ENCODE data around the gene CARMIL1.

The CARMIL1 gene

GRCh38 chr6:25555188-25555587, 276.0 kb downstream of the CARMIL1 start:
- H3K27me3 ChIP-seq (ENCODE audit: low read depth, low read length), result no peaks in the 10 kb centered on the region
- no peaks in the 10 kb centered on the region for H3K36me3 ChIP-seq (ENCODE audit: control insufficient read depth in 1 of 2, insufficient read depth in 2 of 2, low read length in 2 of 2)
- H3K4me1 ChIP-seq (ENCODE audit: control insufficient read depth in 1 of 2, insufficient read depth in 2 of 2, low read length in 2 of 2), result no peaks in the 10 kb centered on the region
- H3K4me3 ChIP-seq (ENCODE audit: low read depth in 1 of 2, low read length in 2 of 2), result no peak overlapping the region
- no peak overlapping the region for H3K27ac ChIP-seq (ENCODE audit: low read length)
- no peaks in the 10 kb centered on the region for H3K9me3 ChIP-seq (ENCODE audit: control insufficient read depth in 1 of 2, low read length in 2 of 2)

- no peaks in the 10 kb centered on the region for H3K4me1 ChIP-seq (ENCODE audit: control insufficient read depth in 1 of 2, insufficient read depth in 2 of 2, low read length in 2 of 2)
- no peaks in the 10 kb centered on the region for H3K27me3 ChIP-seq (ENCODE audit: low read depth, low read length)
- H3K36me3 ChIP-seq (ENCODE audit: control insufficient read depth in 1 of 2, insufficient read depth in 2 of 2, low read length in 2 of 2), result no peaks in the 10 kb centered on the region
- no peak overlapping the region for H3K27ac ChIP-seq (ENCODE audit: low read length)
- no peaks in the 10 kb centered on the region for H3K9me3 ChIP-seq (ENCODE audit: control insufficient read depth in 1 of 2, low read length in 2 of 2)
- no peak overlapping the region for H3K4me3 ChIP-seq (ENCODE audit: low read depth in 1 of 2, low read length in 2 of 2)
Observed at GRCh38 chr6:25556516-25556915, 277.3 kb downstream of the CARMIL1 start.

- no peak overlapping the region for H3K4me3 ChIP-seq (ENCODE audit: low read depth in 1 of 2, low read length in 2 of 2)
- no peaks in the 10 kb centered on the region for H3K9me3 ChIP-seq (ENCODE audit: control insufficient read depth in 1 of 2, low read length in 2 of 2)
- no peak overlapping the region for H3K27ac ChIP-seq (ENCODE audit: low read length)
- no peaks in the 10 kb centered on the region for H3K27me3 ChIP-seq (ENCODE audit: low read depth, low read length)
- no peaks in the 10 kb centered on the region for H3K4me1 ChIP-seq (ENCODE audit: control insufficient read depth in 1 of 2, insufficient read depth in 2 of 2, low read length in 2 of 2)
- no peaks in the 10 kb centered on the region for H3K36me3 ChIP-seq (ENCODE audit: control insufficient read depth in 1 of 2, insufficient read depth in 2 of 2, low read length in 2 of 2)
Observed at GRCh38 chr6:25558155-25558817, 279.1 kb downstream of the CARMIL1 start.

GRCh38 chr6:25560865-25561264, 281.7 kb downstream of the CARMIL1 start:
- H3K4me1 ChIP-seq (ENCODE audit: control insufficient read depth in 1 of 2, insufficient read depth in 2 of 2, low read length in 2 of 2), result no peaks in the 10 kb centered on the region

GRCh38 chr6:25564943-25565342, 285.8 kb downstream of the CARMIL1 start:
- Histone ChIP-seq H3K9me3 (ENCODE audit: control insufficient read depth in 1 of 2, low read length in 2 of 2) (no peaks in the 10 kb centered on the region), H3K4me1 (ENCODE audit: control insufficient read depth in 1 of 2, insufficient read depth in 2 of 2, low read length in 2 of 2) (no peaks in the 10 kb centered on the region), H3K27ac (ENCODE audit: low read length) (no peak overlapping the region), H3K36me3 (ENCODE audit: control insufficient read depth in 1 of 2, insufficient read depth in 2 of 2, low read length in 2 of 2) (no peaks in the 10 kb centered on the region), H3K27me3 (ENCODE audit: low read depth, low read length) (no peaks in the 10 kb centered on the region), H3K4me3 (ENCODE audit: low read depth in 1 of 2, low read length in 2 of 2) (no peak overlapping the region)

More at GRCh38 chr6:25560865-25561264, 281.7 kb downstream of the CARMIL1 start:
- Histone ChIP-seq H3K9me3 (ENCODE audit: control insufficient read depth in 1 of 2, low read length in 2 of 2) (no peaks in the 10 kb centered on the region), H3K27me3 (ENCODE audit: low read depth, low read length) (no peaks in the 10 kb centered on the region), H3K4me3 (ENCODE audit: low read depth in 1 of 2, low read length in 2 of 2) (no peak overlapping the region), H3K36me3 (ENCODE audit: control insufficient read depth in 1 of 2, insufficient read depth in 2 of 2, low read length in 2 of 2) (no peaks in the 10 kb centered on the region), H3K27ac (ENCODE audit: low read length) (no peak overlapping the region)

- Histone ChIP-seq H3K36me3 (ENCODE audit: control insufficient read depth in 1 of 2, insufficient read depth in 2 of 2, low read length in 2 of 2) (no peaks in the 10 kb centered on the region), H3K4me1 (ENCODE audit: control insufficient read depth in 1 of 2, insufficient read depth in 2 of 2, low read length in 2 of 2) (no peaks in the 10 kb centered on the region), H3K27me3 (ENCODE audit: low read depth, low read length) (no peaks in the 10 kb centered on the region), H3K4me3 (ENCODE audit: low read depth in 1 of 2, low read length in 2 of 2) (no peak overlapping the region), H3K9me3 (ENCODE audit: control insufficient read depth in 1 of 2, low read length in 2 of 2) (no peaks in the 10 kb centered on the region), H3K27ac (ENCODE audit: low read length) (no peak overlapping the region)
Observed at GRCh38 chr6:25570578-25570977, 291.4 kb downstream of the CARMIL1 start.

- no peaks in the 10 kb centered on the region for H3K9me3 ChIP-seq (ENCODE audit: control insufficient read depth in 1 of 2, low read length in 2 of 2)
- H3K4me1 ChIP-seq (ENCODE audit: control insufficient read depth in 1 of 2, insufficient read depth in 2 of 2, low read length in 2 of 2), result no peaks in the 10 kb centered on the region
- no peak overlapping the region for H3K27ac ChIP-seq (ENCODE audit: low read length)
- H3K4me3 ChIP-seq (ENCODE audit: low read depth in 1 of 2, low read length in 2 of 2), result no peak overlapping the region
- no peaks in the 10 kb centered on the region for H3K36me3 ChIP-seq (ENCODE audit: control insufficient read depth in 1 of 2, insufficient read depth in 2 of 2, low read length in 2 of 2)
- no peaks in the 10 kb centered on the region for H3K27me3 ChIP-seq (ENCODE audit: low read depth, low read length)
Observed at GRCh38 chr6:25576919-25577318, 297.7 kb downstream of the CARMIL1 start.

- H3K27ac ChIP-seq (ENCODE audit: low read length), result no peak overlapping the region
- H3K36me3 ChIP-seq (ENCODE audit: control insufficient read depth in 1 of 2, insufficient read depth in 2 of 2, low read length in 2 of 2), result no peaks in the 10 kb centered on the region
- H3K4me3 ChIP-seq (ENCODE audit: low read depth in 1 of 2, low read length in 2 of 2), result no peak overlapping the region
- no peaks in the 10 kb centered on the region for H3K27me3 ChIP-seq (ENCODE audit: low read depth, low read length)
- no peaks in the 10 kb centered on the region for H3K4me1 ChIP-seq (ENCODE audit: control insufficient read depth in 1 of 2, insufficient read depth in 2 of 2, low read length in 2 of 2)
- H3K9me3 ChIP-seq (ENCODE audit: control insufficient read depth in 1 of 2, low read length in 2 of 2), result no peaks in the 10 kb centered on the region
Observed at GRCh38 chr6:25578538-25578937, 299.4 kb downstream of the CARMIL1 start.

GRCh38 chr6:25579391-25579883, 300.3 kb downstream of the CARMIL1 start:
- Histone ChIP-seq H3K4me3 (ENCODE audit: low read depth in 1 of 2, low read length in 2 of 2) (no peak overlapping the region), H3K9me3 (ENCODE audit: control insufficient read depth in 1 of 2, low read length in 2 of 2) (no peaks in the 10 kb centered on the region), H3K36me3 (ENCODE audit: control insufficient read depth in 1 of 2, insufficient read depth in 2 of 2, low read length in 2 of 2) (no peaks in the 10 kb centered on the region), H3K27ac (ENCODE audit: low read length) (no peak overlapping the region), H3K27me3 (ENCODE audit: low read depth, low read length) (no peaks in the 10 kb centered on the region), H3K4me1 (ENCODE audit: control insufficient read depth in 1 of 2, insufficient read depth in 2 of 2, low read length in 2 of 2) (no peaks in the 10 kb centered on the region)

GRCh38 chr6:25579902-25580495, 300.8 kb downstream of the CARMIL1 start:
- Histone ChIP-seq H3K4me1 (ENCODE audit: control insufficient read depth in 1 of 2, insufficient read depth in 2 of 2, low read length in 2 of 2) (no peaks in the 10 kb centered on the region), H3K9me3 (ENCODE audit: control insufficient read depth in 1 of 2, low read length in 2 of 2) (no peaks in the 10 kb centered on the region), H3K27ac (ENCODE audit: low read length) (no peak overlapping the region), H3K36me3 (ENCODE audit: control insufficient read depth in 1 of 2, insufficient read depth in 2 of 2, low read length in 2 of 2) (no peaks in the 10 kb centered on the region), H3K4me3 (ENCODE audit: low read depth in 1 of 2, low read length in 2 of 2) (no peak overlapping the region), H3K27me3 (ENCODE audit: low read depth, low read length) (no peaks in the 10 kb centered on the region)

GRCh38 chr6:25582101-25582500, 302.9 kb downstream of the CARMIL1 start:
- no peaks in the 10 kb centered on the region for H3K36me3 ChIP-seq (ENCODE audit: control insufficient read depth in 1 of 2, insufficient read depth in 2 of 2, low read length in 2 of 2)
- H3K27me3 ChIP-seq (ENCODE audit: low read depth, low read length), result no peaks in the 10 kb centered on the region
- H3K4me3 ChIP-seq (ENCODE audit: low read depth in 1 of 2, low read length in 2 of 2), result no peak overlapping the region
- no peak overlapping the region for H3K27ac ChIP-seq (ENCODE audit: low read length)
- H3K9me3 ChIP-seq (ENCODE audit: control insufficient read depth in 1 of 2, low read length in 2 of 2), result no peaks in the 10 kb centered on the region
- no peaks in the 10 kb centered on the region for H3K4me1 ChIP-seq (ENCODE audit: control insufficient read depth in 1 of 2, insufficient read depth in 2 of 2, low read length in 2 of 2)

- Histone ChIP-seq H3K36me3 (ENCODE audit: control insufficient read depth in 1 of 2, insufficient read depth in 2 of 2, low read length in 2 of 2) (no peaks in the 10 kb centered on the region), H3K27ac (ENCODE audit: low read length) (no peak overlapping the region), H3K27me3 (ENCODE audit: low read depth, low read length) (no peaks in the 10 kb centered on the region), H3K9me3 (ENCODE audit: control insufficient read depth in 1 of 2, low read length in 2 of 2) (no peaks in the 10 kb centered on the region), H3K4me3 (ENCODE audit: low read depth in 1 of 2, low read length in 2 of 2) (no peak overlapping the region), H3K4me1 (ENCODE audit: control insufficient read depth in 1 of 2, insufficient read depth in 2 of 2, low read length in 2 of 2) (no peaks in the 10 kb centered on the region)
Observed at GRCh38 chr6:25583099-25583498, 303.9 kb downstream of the CARMIL1 start.
